ENCODE measurements around the gene AACS.

The AACS gene

DNA sequence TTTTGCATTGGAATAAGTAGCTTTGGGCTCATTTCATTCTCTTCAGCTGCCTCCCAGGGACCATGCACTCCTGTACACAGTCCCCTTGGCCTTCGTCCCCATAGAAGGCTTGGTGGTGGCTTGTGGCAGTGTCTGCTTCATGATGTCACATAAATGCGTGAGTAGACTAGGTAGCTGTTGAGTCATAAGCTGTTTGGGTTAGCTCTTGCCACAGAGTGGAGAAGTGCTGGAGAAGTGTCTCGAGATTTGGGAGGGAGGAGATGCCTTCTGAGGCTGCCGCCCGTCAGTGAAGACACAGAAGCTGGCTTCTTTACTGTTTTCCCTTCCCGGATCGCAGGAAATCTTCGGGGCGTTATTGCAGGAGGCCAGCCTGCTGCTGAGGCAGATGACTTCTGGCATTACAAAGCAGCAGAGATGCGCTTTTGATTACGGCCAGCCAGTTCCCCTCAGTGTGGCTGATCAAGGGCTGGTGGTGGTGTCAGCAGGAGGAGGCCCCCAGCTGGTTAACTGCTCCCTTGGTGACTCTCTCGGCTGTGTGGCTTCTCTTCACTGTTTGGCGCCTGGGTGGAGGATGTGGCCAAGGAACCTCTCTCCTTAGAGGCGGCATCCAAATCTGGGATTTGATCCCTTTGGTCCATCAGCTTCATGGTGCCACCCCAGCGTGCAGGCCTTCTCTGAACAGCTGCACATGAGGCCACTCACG, 67.6 kb downstream of the AACS start:
- Histone ChIP-seq H3K27me3 (ENCODE audit: insufficient read depth, insufficient read length) (no peaks in the 10 kb centered on the region), H3K36me3 (ENCODE audit: insufficient read depth, insufficient read length, low read length) (peaks cover 67% of the 10 kb centered on the region), H3K9me3 (ENCODE audit: insufficient read depth, low read length) (no peaks in the 10 kb centered on the region), H3K4me3 (ENCODE audit: insufficient read length, low read depth) (no peak overlapping the region), H3K4me1 (ENCODE audit: insufficient read depth, insufficient read length) (peaks cover 3% of the 10 kb centered on the region), H3K9ac (ENCODE audit: insufficient read length, low read depth) (no peak overlapping the region)
- TF ChIP-seq YY1 (IDR thresholded peaks at IDR 0.05; ENCODE audit: insufficient read depth, insufficient read length) = no peak
- TF ChIP-seq SUZ12 (IDR thresholded peaks at IDR 0.05; ENCODE audit: extremely low read depth, insufficient read depth, insufficient read length) = no peak
- TF ChIP-seq ZNF274 (IDR thresholded peaks at IDR 0.05; ENCODE audit: low read depth, low read length) = no peak
- DNase-seq (ENCODE audit: low read depth, low spot score) = no peak

DNA sequence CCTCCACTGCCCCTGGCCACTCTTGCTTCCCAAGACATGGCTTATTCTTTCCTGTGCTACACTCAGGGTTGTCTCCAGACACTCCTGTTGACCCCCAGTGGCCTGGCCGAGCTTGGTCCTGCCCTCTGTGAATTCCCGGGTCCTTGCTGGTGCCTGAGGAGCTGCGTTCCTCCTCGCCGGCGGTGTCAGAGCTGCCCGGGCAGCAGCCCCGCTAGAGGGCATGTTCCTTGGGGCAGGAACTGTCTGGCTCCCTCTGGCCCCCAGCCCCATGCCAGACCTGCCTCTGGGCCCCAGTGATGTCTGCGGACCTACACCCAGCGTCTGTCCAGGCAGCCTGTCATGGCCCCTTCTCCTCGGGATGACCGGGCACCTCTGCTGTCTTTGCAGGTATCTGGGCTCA, 68.4 kb downstream of the AACS start:
- no peaks in the 10 kb centered on the region for H3K27me3 ChIP-seq (ENCODE audit: insufficient read depth, insufficient read length)
- H3K36me3 ChIP-seq (ENCODE audit: insufficient read depth, insufficient read length, low read length) = peaks cover 65% of the 10 kb centered on the region
- no peak overlapping the region for H3K9ac ChIP-seq (ENCODE audit: insufficient read length, low read depth)
- DNase-seq (ENCODE audit: low read depth, low spot score) = no peak
- peaks cover 3% of the 10 kb centered on the region for H3K4me1 ChIP-seq (ENCODE audit: insufficient read depth, insufficient read length)
- no peaks in the 10 kb centered on the region for H3K9me3 ChIP-seq (ENCODE audit: insufficient read depth, low read length)
- no peak overlapping the region for H3K4me3 ChIP-seq (ENCODE audit: insufficient read length, low read depth)
- TF ChIP-seq SUZ12 (IDR thresholded peaks at IDR 0.05; ENCODE audit: extremely low read depth, insufficient read depth, insufficient read length) (no peak), YY1 (IDR thresholded peaks at IDR 0.05; ENCODE audit: insufficient read depth, insufficient read length) (no peak), ZNF274 (IDR thresholded peaks at IDR 0.05; ENCODE audit: low read depth, low read length) (no peak)

DNA sequence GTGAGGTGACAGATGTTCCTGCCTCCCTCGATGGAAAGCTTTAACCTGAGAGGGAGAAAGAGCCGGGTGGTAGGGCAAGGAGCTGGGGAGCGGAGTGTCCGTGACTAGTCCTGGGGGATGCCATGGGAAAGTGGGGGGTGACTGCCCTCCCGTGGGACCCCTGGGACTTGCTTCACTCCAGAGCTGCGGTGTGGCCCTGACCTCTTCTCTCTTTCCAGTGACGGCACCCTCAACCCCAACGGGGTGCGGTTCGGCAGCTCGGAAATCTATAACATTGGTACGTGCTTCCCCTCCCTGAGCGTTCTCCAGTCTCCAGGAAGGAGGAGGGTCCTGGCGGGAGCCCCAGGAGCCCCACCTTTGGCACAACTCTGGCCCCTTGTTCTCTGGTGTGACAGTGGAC, 69.3 kb downstream of the AACS start:
- H3K27me3 ChIP-seq (ENCODE audit: insufficient read depth, insufficient read length) = no peaks in the 10 kb centered on the region
- TF ChIP-seq SUZ12 (IDR thresholded peaks at IDR 0.05; ENCODE audit: extremely low read depth, insufficient read depth, insufficient read length) (no peak), ZNF274 (IDR thresholded peaks at IDR 0.05; ENCODE audit: low read depth, low read length) (no peak), YY1 (IDR thresholded peaks at IDR 0.05; ENCODE audit: insufficient read depth, insufficient read length) (no peak)
- H3K9ac ChIP-seq (ENCODE audit: insufficient read length, low read depth) = no peak overlapping the region
- H3K9me3 ChIP-seq (ENCODE audit: insufficient read depth, low read length) = no peaks in the 10 kb centered on the region; the same call in 1 of the 2 replicates
- peaks cover 7% of the 10 kb centered on the region for H3K4me1 ChIP-seq (ENCODE audit: insufficient read depth, insufficient read length)
- H3K4me3 ChIP-seq (ENCODE audit: insufficient read length, low read depth) = no peak overlapping the region
- H3K36me3 ChIP-seq (ENCODE audit: insufficient read depth, insufficient read length, low read length) = peaks cover 66% of the 10 kb centered on the region
- no peak for DNase-seq (ENCODE audit: low read depth, low spot score)

DNA sequence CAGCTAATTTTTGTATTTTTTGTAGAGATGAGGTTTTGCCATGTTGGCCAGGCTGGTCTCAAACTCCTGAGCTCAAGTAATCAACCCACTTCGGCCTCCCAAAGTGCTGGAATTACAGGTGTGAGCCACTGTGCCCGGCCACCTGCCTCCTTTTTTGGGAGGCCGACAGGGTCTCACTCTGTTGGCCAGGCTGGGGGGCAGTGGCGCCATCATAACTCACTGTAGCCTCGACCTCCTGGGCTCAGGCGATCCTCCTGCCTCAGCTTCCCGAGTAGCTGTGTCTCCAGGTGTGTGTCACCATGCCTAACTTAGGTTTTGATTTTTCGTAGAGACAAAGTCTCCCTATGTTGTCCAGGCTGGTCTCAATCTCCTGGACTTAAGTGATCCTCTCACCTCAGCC, 70.7 kb downstream of the AACS start:
- Histone ChIP-seq H3K36me3 (ENCODE audit: insufficient read depth, insufficient read length, low read length) (peaks cover 57% of the 10 kb centered on the region), H3K4me3 (ENCODE audit: insufficient read length, low read depth) (no peak overlapping the region), H3K9ac (ENCODE audit: insufficient read length, low read depth) (no peak overlapping the region), H3K4me1 (ENCODE audit: insufficient read depth, insufficient read length) (peaks cover 13% of the 10 kb centered on the region), H3K27me3 (ENCODE audit: insufficient read depth, insufficient read length) (no peaks in the 10 kb centered on the region), H3K9me3 (ENCODE audit: insufficient read depth, low read length) (no peaks in the 10 kb centered on the region; the same call in 1 of the 2 replicates)
- DNase-seq (ENCODE audit: low read depth, low spot score) = no peak
- no peak for TF ChIP-seq YY1 (IDR thresholded peaks at IDR 0.05; ENCODE audit: insufficient read depth, insufficient read length)
- no peak for TF ChIP-seq ZNF274 (IDR thresholded peaks at IDR 0.05; ENCODE audit: low read depth, low read length)
- no peak for TF ChIP-seq SUZ12 (IDR thresholded peaks at IDR 0.05; ENCODE audit: extremely low read depth, insufficient read depth, insufficient read length)

DNA sequence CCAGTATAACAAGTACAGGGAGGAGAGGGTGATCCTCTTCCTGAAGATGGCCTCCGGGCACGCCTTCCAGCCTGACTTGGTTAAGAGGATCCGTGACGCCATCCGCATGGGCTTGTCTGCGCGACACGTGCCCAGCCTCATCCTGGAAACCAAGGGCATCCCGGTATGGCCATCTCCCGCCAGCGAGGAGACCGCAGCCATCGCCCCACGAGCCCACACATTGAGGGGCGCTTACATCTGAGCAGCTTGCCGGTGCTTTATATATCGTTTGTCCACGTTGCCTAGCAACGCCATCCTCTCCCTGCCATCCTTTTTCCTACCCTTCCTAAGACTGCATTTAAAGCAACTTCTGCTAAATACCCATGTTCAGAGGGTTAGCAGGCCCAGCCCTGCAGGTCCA, 71.5 kb downstream of the AACS start:
- Histone ChIP-seq H3K9me3 (ENCODE audit: insufficient read depth, low read length) (no peaks in the 10 kb centered on the region; the same call in 1 of the 2 replicates), H3K36me3 (ENCODE audit: insufficient read depth, insufficient read length, low read length) (peaks cover 54% of the 10 kb centered on the region), H3K4me3 (ENCODE audit: insufficient read length, low read depth) (no peak overlapping the region), H3K4me1 (ENCODE audit: insufficient read depth, insufficient read length) (peaks cover 13% of the 10 kb centered on the region), H3K27me3 (ENCODE audit: insufficient read depth, insufficient read length) (no peaks in the 10 kb centered on the region), H3K9ac (ENCODE audit: insufficient read length, low read depth) (no peak overlapping the region)
- TF ChIP-seq ZNF274 (IDR thresholded peaks at IDR 0.05; ENCODE audit: low read depth, low read length) (no peak), YY1 (IDR thresholded peaks at IDR 0.05; ENCODE audit: insufficient read depth, insufficient read length) (no peak), SUZ12 (IDR thresholded peaks at IDR 0.05; ENCODE audit: extremely low read depth, insufficient read depth, insufficient read length) (no peak)
- no peak for DNase-seq (ENCODE audit: low read depth, low spot score)

DNA sequence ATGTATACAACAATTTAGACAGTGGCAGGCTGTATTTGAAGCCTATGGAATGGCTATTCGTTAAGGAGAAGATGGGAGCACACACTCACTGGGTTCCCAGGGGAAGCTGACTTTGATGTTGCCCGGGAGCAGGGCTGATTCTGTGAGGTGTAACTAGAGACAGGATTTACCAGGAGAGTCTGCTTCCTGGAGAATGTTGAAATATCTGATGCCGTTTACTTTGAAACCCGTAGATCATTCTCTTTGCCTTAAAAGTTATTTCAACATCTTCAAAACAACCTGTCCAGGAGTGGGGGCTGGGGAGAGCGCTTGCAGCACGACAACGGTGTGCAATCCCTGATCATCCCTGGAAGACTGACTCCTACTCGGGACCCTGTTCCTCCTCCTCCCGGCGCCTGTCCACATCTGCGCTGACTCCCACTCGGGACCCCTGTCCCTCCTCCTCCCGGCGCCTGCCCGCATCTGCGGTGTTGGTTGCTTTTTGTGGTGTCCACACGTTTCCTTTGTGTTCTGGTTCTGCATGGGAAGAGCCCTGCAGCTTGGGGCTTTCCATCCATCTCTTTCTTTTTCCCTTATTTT, 72.6 kb downstream of the AACS start:
- no peak overlapping the region for H3K9ac ChIP-seq (ENCODE audit: insufficient read length, low read depth)
- H3K9me3 ChIP-seq (ENCODE audit: insufficient read depth, low read length) = no peaks in the 10 kb centered on the region; the same call in 1 of the 2 replicates
- DNase-seq (ENCODE audit: low read depth, low spot score) = no peak
- H3K36me3 ChIP-seq (ENCODE audit: insufficient read depth, insufficient read length, low read length) = peaks cover 60% of the 10 kb centered on the region
- H3K27me3 ChIP-seq (ENCODE audit: insufficient read depth, insufficient read length) = no peaks in the 10 kb centered on the region
- no peak for TF ChIP-seq ZNF274 (IDR thresholded peaks at IDR 0.05; ENCODE audit: low read depth, low read length)
- no peak for TF ChIP-seq YY1 (IDR thresholded peaks at IDR 0.05; ENCODE audit: insufficient read depth, insufficient read length)
- TF ChIP-seq SUZ12 (IDR thresholded peaks at IDR 0.05; ENCODE audit: extremely low read depth, insufficient read depth, insufficient read length) = no peak
- H3K4me1 ChIP-seq (ENCODE audit: insufficient read depth, insufficient read length) = peaks cover 11% of the 10 kb centered on the region
- no peak overlapping the region for H3K4me3 ChIP-seq (ENCODE audit: insufficient read length, low read depth)

Data from NT2/D1 (cell line).